Measurements from ENCODE around the gene RPS6KA4.

RPS6KA4 gene

GRCh38 chr11:64390558-64390957 is 31.6 kb downstream of the RPS6KA4 start:
- ChIA-PET CTCF (interaction anchor here (1.5 kb wide), 1 partner anchor 58 kb away, joined by 3 read pairs; no protein-coding TSS in a partner anchor), POLR2A (no interaction called here)
- TF ChIP-seq, protein P1, sequence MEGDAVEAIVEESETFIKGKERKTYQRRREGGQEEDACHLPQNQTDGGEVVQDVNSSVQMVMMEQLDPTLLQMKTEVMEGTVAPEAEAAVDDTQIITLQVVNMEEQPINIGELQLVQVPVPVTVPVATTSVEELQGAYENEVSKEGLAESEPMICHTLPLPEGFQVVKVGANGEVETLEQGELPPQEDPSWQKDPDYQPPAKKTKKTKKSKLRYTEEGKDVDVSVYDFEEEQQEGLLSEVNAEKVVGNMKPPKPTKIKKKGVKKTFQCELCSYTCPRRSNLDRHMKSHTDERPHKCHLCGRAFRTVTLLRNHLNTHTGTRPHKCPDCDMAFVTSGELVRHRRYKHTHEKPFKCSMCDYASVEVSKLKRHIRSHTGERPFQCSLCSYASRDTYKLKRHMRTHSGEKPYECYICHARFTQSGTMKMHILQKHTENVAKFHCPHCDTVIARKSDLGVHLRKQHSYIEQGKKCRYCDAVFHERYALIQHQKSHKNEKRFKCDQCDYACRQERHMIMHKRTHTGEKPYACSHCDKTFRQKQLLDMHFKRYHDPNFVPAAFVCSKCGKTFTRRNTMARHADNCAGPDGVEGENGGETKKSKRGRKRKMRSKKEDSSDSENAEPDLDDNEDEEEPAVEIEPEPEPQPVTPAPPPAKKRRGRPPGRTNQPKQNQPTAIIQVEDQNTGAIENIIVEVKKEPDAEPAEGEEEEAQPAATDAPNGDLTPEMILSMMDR (IDR thresholded peaks at IDR 0.05; ENCODE audit: control extremely low read depth, extremely low read depth, low read depth, missing control alignments): no peak
- DNase-seq (ENCODE audit: extremely low spot score): no peak

- ChIA-PET POLR2A (no interaction called here), CTCF (no interaction called here)
- TF ChIP-seq, protein P1 (IDR thresholded peaks at IDR 0.05; ENCODE audit: control extremely low read depth, extremely low read depth, low read depth, missing control alignments): no peak
- no peak for DNase-seq (ENCODE audit: extremely low spot score)
Observed at GRCh38 chr11:64391839-64392238, 32.9 kb downstream of the RPS6KA4 start.

DNA sequence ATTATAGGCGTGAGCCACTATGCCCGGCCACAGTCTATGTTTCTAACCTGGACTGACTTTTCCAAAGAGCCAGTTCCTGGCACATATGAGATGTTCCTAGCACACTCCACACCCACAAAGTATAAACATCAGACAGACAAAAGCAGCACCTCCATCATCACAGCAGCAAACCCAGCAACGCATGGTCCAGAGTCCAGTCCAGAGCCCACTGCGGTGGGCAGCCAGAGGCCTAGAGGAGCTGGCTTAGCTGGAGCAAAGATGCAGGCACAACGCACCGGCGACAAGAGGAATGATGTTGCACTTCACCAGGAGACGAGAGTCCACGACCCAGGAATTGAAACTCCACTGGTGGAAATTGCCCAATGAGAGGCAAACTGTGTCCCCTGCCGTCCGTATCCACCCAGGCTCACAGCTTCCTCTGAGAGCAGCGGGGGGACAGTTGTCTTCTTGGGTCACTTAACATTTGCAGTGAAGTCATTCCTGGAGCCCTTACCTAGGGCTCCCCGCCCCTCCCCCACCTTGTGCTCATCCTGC is 36.6 kb downstream of the RPS6KA4 start:
- no peak for DNase-seq (ENCODE audit: extremely low spot score)
- TF ChIP-seq, protein P1 (IDR thresholded peaks at IDR 0.05; ENCODE audit: control extremely low read depth, extremely low read depth, low read depth, missing control alignments): no peak
- POLR2A ChIA-PET: no interaction called here
- CTCF ChIA-PET: interaction anchor here (1.2 kb wide), 1 partner anchor 31 kb away, joined by 3 read pairs; no protein-coding TSS in a partner anchor

DNA sequence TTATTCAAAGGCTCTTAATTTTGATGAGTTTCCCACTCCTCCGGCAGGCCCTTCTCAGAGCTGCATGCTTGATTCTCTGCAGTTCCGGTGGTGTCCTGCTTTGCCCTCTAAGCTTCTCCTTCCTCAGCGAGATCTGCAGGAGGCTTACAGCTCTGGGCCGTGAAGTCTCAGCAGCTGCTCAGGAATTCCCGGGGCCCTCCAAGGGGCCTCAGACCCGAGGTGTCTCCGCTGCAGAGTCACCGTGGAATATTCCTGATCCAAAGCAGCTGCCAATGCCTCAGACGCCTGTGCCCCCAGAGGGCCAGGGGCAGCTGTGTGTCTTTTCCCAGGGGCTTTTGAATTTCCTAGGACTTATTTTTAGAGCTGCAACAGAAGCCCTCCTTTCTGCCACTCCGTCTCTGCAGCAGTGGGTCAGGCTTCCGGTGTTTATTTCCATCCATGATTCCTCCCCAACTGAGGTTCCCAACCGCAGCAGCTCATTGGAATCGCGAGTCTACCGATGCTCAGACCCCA is 37.2 kb downstream of the RPS6KA4 start:
- TF ChIP-seq, protein P1 (IDR thresholded peaks at IDR 0.05; ENCODE audit: control extremely low read depth, extremely low read depth, low read depth, missing control alignments): no peak
- POLR2A ChIA-PET: no interaction called here
- CTCF ChIA-PET: no interaction called here
- no peak for DNase-seq (ENCODE audit: extremely low spot score)

DNA sequence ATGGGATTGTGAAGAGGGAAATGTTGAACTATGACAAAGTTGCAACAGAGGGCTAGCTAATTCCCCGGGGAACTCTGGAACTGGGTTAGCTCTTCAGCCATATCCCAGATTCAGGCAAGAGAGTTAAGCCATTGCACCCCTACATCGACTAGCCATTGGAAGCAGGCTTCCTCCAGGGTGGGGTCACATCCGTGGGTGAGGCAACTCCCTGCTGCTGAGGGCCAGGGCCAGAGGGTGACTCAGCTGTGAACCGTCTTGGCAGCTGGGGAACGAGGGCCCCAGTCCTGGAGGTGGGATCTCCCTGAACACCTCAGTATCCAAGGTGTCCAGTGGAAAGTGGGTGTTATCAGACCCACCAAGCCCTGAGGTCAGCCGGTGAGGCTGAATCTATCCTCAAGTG is 41.1 kb downstream of the RPS6KA4 start:
- CTCF ChIA-PET: no interaction called here
- POLR2A ChIA-PET: no interaction called here
- DNase-seq (ENCODE audit: extremely low spot score): no peak
- TF ChIP-seq, protein P1 (IDR thresholded peaks at IDR 0.05; ENCODE audit: control extremely low read depth, extremely low read depth, low read depth, missing control alignments): no peak

- POLR2A ChIA-PET: no interaction called here
- no peak for DNase-seq (ENCODE audit: extremely low spot score)
- CTCF ChIA-PET: no interaction called here
- TF ChIP-seq, protein P1 (IDR thresholded peaks at IDR 0.05; ENCODE audit: control extremely low read depth, extremely low read depth, low read depth, missing control alignments): no peak
Observed at GRCh38 chr11:64400667-64401066, 41.7 kb downstream of the RPS6KA4 start.

All from GM10248 (cell line).